HG03045 (cell line): Measurements from ENCODE around the gene PSMB5.

Experiments
- ATAC-seq: cut with Tn5 transposase; IDR thresholded peaks from one replicate; pipeline ENCODE4 v1.9.1; 2021; ENCODE audit warnings: mild to moderate bottlenecking, moderate library complexity; ENCODE audit not compliant: unreplicated experiment

Gene PSMB5

DNA sequence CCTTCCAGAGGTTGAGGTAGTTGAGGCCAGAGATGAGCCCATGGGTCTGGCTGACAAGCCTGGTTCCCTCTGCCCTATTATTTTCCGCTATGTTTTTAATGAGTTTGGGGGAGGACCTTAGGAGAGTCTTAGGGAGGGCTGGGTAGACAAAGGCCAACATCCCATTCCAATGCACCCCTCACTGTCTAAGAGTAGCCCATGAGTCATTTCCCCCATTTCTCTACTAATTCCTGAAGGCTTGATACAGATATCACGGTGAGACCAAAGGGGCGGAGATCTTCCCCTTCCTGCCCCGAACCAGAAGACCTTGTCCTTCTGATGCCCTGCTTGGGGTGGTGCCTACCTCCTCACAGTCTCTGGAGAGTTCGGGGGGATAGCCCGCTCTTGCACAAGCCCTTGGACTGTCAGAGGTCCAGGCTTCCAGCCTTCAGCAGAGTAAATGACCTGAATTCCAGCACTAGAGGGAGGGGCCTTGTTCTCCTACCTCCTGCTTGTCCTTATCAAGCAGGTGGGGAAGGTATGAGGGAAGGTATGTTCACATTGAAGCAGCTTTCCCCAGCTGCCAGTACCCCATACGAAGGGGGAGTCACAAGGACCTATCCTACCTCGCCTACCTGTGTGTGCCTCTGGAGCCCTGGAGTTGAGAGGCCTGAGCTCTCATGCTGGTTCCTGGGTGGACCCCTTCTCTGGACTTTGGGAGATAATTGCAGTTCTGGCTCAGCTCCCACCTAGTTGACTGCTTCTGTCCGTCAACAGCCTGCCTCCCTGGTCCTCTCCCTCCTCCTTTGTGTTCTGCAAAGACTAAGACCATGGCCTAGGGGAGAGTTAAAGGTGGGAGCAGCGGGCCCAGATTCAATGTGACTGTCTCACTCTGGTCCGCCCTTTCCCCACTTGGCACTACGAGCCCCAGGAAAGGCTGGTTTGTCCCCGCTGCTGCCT is 11.0 kb upstream of the PSMB5 start:
- no peak for ATAC-seq

DNA sequence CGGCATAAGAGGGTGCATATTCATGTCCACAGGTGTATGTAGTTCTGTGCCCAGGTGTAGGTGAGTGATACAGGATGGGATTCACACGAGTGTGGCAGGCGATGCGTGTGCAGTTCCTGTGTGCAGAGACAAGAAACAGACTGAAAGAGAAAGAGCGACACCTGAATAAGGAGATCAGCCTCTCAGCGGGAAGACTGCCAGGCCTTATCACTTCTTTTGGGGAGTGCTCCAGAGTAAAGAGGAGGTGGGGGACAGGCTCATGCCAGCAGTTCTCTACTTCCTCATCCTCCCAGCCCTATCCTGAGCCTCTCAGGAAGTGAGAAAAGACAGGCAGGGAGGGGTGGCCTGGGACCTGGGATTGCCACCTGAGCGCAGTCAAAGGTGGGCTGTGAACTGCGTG is 10.1 kb upstream of the PSMB5 start:
- ATAC-seq, result no peak

DNA sequence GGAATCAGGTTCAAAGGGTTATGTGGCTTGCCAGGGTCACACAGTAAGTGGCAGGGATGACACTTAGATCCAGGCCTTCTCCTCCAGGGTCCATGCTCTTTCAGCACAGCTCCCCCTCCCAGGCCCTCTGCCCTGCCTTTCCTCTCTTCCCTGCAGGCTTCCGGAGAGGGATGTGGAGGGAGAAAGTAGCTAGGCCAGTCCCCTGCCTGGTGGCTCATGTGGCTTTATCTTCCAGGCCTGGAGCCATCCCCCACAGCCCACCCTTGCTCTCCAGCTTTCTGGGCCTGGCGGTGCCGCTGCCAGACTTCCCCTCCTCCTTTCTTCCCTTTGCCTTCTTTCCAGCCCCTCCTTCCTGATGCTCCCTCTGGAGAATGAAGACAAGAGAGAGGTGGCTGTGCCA is 9.1 kb upstream of the PSMB5 start:
- ATAC-seq, result no peak

DNA sequence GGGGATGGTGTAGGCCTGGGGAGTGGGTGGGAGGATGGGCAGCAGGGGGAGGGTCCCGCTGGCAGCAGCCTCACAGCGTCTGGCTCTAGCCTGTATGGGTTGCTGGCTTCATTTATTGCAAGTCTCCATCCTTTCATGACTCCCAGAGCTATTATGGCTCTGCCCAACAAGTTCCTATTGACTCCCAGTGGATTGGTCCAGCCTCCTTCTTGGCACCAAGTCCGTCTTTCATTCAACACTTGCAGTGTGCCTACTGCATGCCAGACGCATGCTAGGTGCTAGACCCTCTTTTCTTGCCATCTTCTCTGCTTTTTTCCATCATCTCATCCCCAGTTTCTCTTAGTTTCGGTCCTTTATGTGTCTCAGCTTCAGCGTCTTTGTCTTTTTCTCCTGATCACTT is 8.4 kb upstream of the PSMB5 start:
- ATAC-seq, result no peak

DNA sequence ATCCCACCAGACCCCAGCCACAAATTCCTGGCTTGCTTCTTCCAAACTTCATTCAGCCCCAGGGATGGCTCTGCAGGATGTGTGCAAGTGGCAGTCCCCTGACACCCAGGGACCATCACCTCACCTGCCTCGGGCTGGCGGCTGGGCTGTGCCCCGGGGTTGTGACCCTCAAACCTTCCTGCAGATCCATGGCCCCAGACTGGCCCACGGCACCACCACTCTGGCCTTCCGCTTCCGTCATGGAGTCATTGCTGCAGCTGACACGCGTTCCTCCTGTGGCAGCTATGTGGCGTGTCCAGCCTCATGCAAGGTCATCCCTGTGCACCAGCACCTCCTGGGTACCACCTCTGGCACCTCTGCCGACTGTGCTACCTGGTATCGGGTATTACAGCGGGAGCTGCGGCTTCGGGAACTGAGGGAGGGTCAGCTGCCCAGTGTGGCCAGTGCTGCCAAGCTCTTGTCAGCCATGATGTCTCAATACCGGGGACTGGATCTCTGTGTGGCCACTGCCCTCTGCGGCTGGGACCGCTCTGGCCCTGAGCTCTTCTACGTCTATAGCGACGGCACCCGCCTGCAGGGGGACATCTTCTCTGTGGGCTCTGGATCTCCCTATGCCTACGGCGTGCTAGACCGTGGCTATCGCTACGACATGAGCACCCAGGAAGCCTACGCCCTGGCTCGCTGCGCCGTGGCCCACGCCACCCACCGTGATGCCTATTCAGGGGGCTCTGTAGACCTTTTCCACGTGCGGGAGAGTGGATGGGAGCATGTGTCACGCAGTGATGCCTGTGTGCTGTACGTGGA is 7.7 kb upstream of the PSMB5 start, which contains the start of gene PSMB11:
Gene PSMB11, plus strand, starts transcription at position 51 of the 804 bp plus-strand sequence. Its CDS starts 14 bp downstream, at position 65.
- no peak for ATAC-seq

DNA sequence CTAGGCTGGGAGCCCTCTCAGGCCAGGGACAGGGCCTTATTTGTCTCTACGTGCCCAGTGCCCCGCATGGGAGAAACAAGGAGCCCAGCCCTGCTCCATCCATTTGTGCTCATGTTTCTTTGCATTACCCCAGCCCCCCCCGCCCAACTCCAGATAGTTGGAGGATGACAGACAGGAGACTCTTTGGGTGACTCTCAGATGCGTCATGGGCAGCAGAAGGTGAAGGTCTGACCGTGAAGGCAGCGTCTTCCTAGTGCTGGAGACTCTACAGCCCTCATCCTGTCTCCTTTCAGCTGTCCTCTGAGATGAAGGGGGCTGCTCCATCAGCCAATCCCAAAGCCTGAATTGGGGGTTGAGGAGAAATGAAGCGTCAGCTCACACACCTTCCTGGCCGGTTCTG is 7.0 kb upstream of the PSMB5 start:
- ATAC-seq, result no peak

DNA sequence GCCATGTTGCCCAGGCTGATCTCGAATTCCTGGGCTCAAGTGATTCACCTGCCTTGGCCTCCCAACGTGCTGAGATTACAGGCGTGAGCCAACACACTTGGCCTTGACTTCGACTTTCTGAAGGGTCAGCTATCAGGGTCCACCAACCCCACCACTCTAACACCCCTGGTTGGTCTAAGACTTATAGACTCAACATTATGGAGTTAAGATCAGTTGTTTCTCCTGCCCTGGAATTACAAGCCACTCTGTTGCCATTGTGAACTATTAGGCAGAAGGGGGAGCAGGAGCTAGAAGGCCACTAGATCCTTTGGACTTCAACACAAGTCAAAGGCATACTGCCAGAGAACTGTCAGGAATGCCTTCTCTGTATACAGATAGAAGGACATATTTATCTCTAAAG is 5.4 kb upstream of the PSMB5 start:
- no peak for ATAC-seq

DNA sequence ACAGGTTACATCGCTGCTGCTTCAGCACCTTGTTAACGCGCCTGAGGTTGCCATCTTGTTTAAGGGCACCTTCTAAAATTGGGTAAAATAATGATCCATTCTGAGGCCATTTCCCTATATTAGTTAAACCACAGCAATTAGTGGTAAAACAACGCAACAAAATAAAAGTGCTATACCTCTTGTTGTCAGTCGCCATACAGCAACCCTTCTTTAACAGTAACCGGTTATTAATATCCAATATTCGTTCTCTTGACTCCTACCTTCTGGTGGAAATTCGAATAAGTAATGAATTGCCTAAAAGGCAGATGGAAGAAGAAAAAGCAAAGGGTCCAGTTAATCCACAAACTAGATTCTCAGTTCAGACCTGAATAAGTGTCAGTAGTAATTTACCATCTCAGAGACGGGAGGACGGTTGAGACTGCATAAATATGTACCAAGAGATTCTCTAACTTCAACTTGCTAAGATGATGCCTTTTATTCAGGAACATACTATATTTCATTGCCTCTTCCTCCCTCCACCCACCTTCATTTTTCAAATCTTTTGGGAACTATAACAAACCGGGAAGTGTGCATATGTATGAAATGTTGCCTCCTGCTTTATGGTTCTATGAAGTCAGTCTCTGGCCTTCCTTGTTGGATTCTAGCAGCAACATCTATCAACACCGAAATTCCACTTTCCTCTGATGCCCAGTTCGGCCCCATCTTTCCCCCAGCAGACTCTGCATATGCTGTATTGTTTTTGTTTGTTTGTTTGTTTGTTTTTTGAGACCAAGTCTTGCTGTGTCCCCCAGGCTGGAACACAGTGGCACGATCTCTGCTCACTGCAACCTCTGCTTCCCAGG is 824 bp upstream of the PSMB5 start:
- ATAC-seq, result no peak

DNA sequence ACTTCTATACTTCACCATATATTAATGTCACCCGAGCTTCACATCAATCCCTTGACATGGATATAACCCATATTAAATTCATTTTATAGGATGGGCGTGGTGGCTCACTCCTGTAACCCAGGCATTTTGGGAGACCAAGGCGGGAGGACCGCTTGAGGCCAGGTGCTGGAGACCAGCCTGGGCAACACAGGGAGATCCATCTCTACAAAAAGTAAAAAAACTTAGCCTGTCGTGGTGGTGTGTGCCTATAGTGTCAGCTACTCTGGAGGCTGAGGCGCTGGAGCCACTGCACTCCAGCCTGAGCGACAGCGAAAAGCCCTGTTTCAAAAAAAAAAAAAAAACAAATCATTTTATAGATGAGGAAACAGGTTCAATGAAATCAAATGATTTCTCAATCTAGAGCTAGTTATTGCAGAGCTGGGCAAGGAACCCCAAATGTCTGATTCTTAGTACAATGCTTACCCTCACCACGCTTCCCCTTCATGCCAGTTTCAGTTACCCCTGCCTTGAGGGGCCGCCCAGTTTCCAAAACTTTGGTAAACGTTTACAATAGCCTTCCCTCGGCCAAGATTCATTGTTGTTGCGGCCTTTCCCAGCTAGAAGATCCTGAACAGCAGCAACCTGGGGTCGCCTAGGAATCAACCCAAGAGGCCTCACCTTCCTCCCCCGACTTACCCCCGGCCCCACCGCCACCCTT is 751 bp downstream of the PSMB5 start:
- ATAC-seq, result no peak

DNA sequence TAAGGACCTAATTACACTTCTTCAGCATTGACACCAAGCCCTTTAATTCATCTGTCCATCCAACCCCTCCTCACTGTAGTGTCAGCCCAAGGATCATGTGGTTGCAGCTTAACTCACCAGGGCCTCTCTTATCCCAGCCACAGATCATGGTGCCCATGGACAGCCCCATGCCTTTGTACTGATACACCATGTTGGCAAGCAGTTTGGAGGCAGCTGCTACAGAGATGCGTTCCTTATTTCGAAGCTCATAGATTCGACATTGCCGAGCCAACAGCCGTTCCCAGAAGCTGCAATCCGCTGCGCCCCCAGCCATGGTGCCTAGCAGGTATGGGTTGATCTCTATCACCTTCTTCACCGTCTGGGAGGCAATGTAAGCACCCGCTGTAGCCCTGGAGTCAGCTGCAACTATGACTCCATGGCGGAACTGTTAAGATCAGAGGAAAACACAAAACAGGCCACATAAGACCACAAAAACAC is 1.4 kb downstream of the PSMB5 start:
- no peak for ATAC-seq

DNA sequence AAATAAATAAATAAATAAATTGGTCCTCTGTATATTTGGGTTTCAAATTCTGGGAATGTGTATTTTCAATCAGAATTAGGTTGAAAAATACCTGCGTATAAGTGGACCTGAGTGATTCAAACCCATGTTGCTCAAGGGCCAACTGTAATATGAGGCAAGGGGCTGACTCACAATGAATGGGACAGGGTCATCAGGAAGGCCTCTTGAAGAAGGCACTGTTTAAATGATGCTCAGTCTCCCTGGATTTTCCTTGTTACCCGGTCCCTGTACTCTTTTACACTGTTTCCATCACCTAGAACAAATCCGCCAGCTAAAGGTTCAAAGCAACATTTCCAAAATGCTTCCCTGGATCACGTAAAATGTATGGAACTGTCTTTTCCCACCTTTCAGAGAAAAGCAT is 3.8 kb downstream of the PSMB5 start:
- ATAC-seq, result no peak

DNA sequence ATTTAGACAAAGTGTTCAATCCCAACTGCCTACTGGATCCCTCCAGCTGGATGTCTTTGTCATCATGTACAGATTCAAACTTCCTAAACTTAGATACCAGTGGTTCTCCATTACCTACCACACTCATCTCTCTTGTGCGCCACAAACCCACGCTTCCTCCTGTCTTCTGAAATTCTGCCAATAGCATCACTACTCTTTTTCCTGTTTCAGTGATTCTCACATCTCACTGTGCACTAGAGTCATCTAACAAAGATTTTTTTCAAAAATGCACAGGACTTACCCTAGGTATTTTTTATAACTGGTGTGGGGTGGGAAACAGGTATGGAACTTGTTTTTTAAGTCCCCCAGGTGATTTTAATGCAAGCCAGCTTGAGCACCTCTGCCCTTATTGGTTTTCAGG is 5.9 kb downstream of the PSMB5 start:
- ATAC-seq, result no peak

DNA sequence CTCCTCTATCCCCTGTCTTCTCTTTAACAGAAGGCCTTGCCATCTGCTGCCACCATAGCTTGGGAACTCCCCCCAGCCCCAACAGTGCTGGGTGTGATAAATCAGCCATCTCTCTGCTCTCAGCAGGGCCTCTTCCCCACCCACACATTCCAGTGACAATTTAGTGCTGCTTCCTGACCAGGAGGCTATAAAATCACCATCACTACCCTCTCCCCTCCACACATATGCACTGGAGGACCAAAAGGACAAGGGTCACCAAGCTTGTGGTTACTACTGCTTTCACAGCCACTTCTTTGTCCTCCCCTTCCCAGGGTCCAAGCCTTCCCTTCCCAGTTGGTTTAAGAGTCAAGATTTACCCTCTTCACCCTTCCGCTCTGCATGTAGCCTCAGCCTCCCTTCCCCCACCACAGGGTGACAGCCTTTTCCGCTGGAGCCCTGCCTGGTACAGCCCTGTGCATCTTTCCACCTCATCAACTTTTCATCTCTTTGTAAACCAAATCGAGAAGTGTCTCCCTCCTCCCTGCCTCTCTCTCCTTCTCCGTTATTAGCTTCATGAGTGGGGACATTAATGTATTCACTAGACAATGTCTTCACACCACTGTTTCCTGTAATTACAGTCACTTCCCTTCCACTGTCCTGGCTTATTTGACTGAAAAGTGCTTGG is 9.4 kb downstream of the PSMB5 start:
- ATAC-seq, result no peak

DNA sequence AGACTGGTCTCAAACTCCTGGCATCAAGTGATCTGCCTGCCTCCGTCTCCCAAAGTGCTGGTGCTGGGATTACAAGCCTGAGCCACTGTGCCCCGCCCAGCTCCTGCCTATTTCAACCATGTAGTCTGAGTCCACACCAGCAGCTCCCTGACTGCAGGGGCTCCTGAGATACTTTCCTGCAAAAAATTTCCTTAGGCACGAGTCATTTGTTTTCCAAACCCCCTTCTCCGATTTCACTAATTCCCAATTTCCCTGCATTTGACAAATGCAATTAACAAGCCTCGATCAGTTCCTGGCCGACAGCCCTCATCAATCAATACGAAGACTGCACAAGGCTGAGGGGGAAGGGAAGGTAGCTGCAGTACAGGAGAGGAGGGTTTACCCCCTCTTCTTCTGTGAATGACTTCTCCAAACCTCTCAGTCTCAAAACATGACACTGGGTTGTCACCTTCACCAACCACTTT is 10.1 kb downstream of the PSMB5 start:
- ATAC-seq, result no peak

DNA sequence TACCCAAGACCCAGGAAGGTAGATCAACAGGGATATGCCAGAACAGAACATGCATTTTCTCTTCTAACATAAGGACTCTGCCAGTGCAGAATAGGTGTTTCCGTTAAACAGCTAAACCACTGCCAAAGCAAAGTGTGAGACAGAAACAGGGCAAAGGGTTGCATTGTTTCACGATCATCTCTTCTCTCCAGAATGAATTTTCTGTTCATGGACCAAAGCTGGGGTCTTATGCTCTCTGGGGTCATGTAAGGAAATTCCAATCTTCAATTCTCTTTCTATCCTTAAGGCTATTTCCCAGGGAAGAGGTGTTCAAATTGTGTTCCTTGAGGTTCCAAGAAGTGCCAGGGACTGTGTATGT is 10.9 kb downstream of the PSMB5 start:
- ATAC-seq, result no peak

DNA sequence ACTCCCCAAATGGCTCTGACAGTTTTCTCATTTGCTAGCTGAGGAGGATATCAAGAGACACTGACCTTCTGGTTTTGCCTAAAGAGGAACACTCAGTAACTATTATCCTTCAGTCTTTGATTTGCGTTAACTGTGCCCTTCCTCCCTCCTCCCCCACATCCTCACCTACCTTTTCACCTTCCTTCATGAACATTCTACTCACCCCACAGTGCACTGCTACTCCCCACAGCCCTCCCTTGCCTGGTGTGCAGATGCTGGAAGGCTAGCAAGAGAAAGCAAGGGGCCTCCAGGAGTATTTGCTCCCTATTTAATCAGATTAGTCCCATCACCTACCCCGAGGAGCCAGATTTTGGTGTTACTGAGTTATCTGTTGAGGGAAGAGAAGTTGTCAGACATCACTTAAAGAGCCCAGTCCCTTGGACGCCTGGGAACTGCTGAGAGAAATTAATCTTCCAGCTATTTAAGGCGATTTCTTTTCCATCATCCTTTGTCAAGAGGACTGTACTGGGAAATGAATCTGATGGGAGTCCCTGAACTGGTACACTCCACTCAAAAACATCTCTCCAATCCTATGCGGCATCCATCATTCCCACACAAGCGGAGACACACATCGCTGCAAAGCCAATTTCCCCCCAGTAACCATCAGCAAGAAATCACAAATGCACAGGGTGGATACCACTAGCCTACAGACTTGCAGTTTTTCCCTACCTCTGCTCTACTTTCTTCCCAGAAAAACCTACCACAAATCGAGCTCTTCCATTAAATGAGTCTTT is 11.5 kb downstream of the PSMB5 start:
- no peak for ATAC-seq

DNA sequence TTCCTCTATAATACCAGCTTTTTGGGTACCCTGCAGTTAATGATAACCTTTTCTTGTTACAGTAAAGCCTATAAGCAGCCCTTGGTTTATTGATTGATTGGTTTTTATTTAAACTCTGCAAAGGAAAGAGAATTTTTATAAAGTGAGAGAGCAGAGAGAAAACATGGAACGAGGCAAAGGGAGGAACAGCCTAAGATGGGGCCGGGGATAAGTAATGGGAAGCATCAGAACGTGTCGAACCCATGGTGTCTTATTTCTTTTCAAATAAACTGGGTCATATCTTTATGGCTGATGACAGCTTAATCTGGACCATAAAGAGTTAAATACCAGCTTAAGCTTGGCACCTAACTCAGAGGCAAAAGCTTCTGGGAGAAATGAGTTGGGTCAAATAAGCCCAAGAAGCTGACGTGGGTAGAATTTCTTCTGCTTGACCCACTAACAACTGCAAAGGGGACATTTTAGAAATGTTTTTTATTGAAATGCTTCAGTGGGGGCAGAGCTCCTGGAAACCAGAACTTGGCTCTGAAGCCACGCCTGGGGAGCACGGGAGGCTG is 12.7 kb downstream of the PSMB5 start:
- ATAC-seq, result no peak

DNA sequence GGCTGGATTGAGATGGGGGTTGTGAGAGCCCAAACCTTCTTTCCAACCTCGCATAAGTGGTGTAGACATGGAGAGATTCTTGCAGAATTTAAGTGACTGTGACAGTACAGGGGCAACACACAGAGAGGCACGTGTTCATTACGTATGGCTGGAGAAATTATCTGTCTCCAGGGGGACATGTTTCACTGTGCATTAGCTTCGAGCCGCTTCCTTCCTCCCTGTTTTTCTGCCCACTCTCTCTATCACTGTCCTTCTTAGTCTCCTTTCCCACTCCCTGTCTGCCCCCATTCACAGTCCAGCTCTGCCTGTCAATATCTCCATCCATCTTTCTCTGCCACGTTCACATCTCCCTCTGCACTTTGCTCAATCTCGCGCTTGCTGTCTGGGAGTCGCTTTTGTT is 13.3 kb downstream of the PSMB5 start:
- ATAC-seq, result no peak
